A549 (cell line): Measurements from ENCODE around the gene OR1E2.

ENCODE experiments used
- BHLHE40 ChIP-seq: IDR thresholded peaks from 2 replicates; pipeline ENCODE4 v1.6.1; 2012; ENCODE audit warnings: low read depth, low read length, inconsistent platforms
- CBX2 ChIP-seq: fragments of 200-600 bp; sonication (generic); IDR thresholded peaks from 2 replicates; pipeline ENCODE4 v1.6.1; 2016; ENCODE audit warnings: low read depth, mild to moderate bottlenecking, borderline replicate concordance
- CHD2 ChIP-seq: fragments of 150-350 bp; IDR thresholded peaks from 2 replicates; pipeline ENCODE4 v1.6.1; 2014; ENCODE audit warnings: low read length; ENCODE audit not compliant: partially characterized antibody
- CTCF ChIP-seq: fragments of >200 bp; sonication (Bioruptor Twin); formaldehyde crosslinking; IDR thresholded peaks from 3 replicates; pipeline ENCODE4 v1.5.1; 2016
- ELK1 ChIP-seq: fragments of 150-350 bp; IDR thresholded peaks from 2 replicates; pipeline ENCODE4 v1.6.1; 2014; ENCODE audit warnings: low read depth, mild to moderate bottlenecking, low read length
- EP300 ChIP-seq, 2 experiments: fragments of >200 bp; sonication (Bioruptor Twin); formaldehyde crosslinking; IDR thresholded peaks; 2 replicates in 1 of 2; 3 replicates in 1 of 2; pipeline ENCODE4 v1.6.1; 2016 to 2017
- ESRRA ChIP-seq: fragments of 150-350 bp; IDR thresholded peaks from 2 replicates; pipeline ENCODE4 v1.6.1; 2014; ENCODE audit warnings: mild to moderate bottlenecking, low read length, borderline replicate concordance
- GATA3 ChIP-seq: IDR thresholded peaks from 2 replicates; pipeline ENCODE4 v1.6.1; 2012; ENCODE audit warnings: borderline replicate concordance
- POLR2A ChIP-seq: IDR thresholded peaks from 2 replicates; pipeline ENCODE4 v1.6.1; 2012; ENCODE audit warnings: mild to moderate bottlenecking, low read length
- RAD21 ChIP-seq, 2 experiments: fragments of >200 bp in 1 of 2; sonication (Bioruptor Twin) in 1 of 2; formaldehyde crosslinking in 1 of 2; IDR thresholded peaks in 1 of 2; conservative IDR thresholded peaks in 1 of 2; 2 replicates in 1 of 2; 3 replicates in 1 of 2; pipeline ENCODE4 v1.6.1; 2012 to 2018; ENCODE audit warnings: inconsistent platforms in 1 of 2
- REST ChIP-seq: fragments of 200-600 bp; sonication (generic); IDR thresholded peaks from 2 replicates; pipeline ENCODE4 v1.6.1; 2016; ENCODE audit warnings: antibody characterized with exemption, mild to moderate bottlenecking, moderate library complexity
- SMC3 ChIP-seq: fragments of >200 bp; sonication (Bioruptor Twin); formaldehyde crosslinking; IDR thresholded peaks from 3 replicates; pipeline ENCODE4 v1.6.1; 2018; ENCODE audit warnings: inconsistent platforms
- USF2 ChIP-seq: fragments of 450-650 bp; IDR thresholded peaks from 2 replicates; pipeline ENCODE4 v1.6.1; 2014; ENCODE audit warnings: antibody characterized with exemption

GRCh38 chr17:3479988-3480387 lies 46.3 kb upstream of the OR1E2 start:
- no peak for TF ChIP-seq RAD21 (conservative IDR thresholded peaks at IDR 0.05 in 1 of 2, IDR thresholded peaks at IDR 0.05 in 1 of 2)
- no peak for TF ChIP-seq CTCF
- TF ChIP-seq EP300 (IDR thresholded peaks at IDR 0.05), result no peak
- no peak for TF ChIP-seq ELK1
- TF ChIP-seq REST, result no peak
- no peak for TF ChIP-seq POLR2A
- no peak for TF ChIP-seq GATA3
- TF ChIP-seq CBX2, result no peak
- TF ChIP-seq SMC3, result no peak
- no peak for TF ChIP-seq USF2
- no peak for TF ChIP-seq BHLHE40
- no peak for TF ChIP-seq CHD2
- TF ChIP-seq ESRRA, result no peak
